Naive thymus-derived CD4-positive, alpha-beta T cell (primary cell): Measurements from ENCODE around the gene SLC6A18. TPM values are rescaled to one million over a fixed set of nuclear protein-coding genes. Genes with fewer than 3 reads are reported as not detected.

Experiments used
- ATAC-seq: fragments of 150-1000 bp; cut with Tn5 transposase; 2 replicates; pipeline ENCODE4 v1.10.0; 2021; ENCODE audit warnings: mild to moderate bottlenecking, moderate library complexity
- CTCF ChIA-PET: fragments of 350-600 bp; sonication (Branson Sonifier 250); formaldehyde crosslinking; loops from one replicate; lab custom pipeline; 2021; ENCODE audit warnings: antibody characterized with exemption; lab: Charles Lee
- POLR2A ChIA-PET: fragments of 350-600 bp; sonication (Branson Sonifier 250); formaldehyde crosslinking; loops from one replicate; lab custom pipeline; 2021; ENCODE audit warnings: antibody characterized with exemption, inconsistent platforms; lab: Charles Lee
- DNase-seq, 9 donors: peaks; one replicate each; pipeline versions ENCODE4 v3.0.0 to v3.0.0-alpha.2; 2020 to 2022; ENCODE audit warnings: mixed read lengths in 1 of 9
- H3K27ac ChIP-seq: one replicate; pipeline ENCODE4 v1.7.0; 2013; ENCODE audit warnings: mild to moderate bottlenecking, low read depth, low read length, moderate library complexity
- H3K27me3 ChIP-seq, 2 donors: one replicate each; pipeline ENCODE4 v1.7.0; 2013; ENCODE audit warnings: low read length in 2 of 2, mild to moderate bottlenecking in 2 of 2, moderate library complexity in 2 of 2; ENCODE audit not compliant: control insufficient read depth in 2 of 2, insufficient read depth in 2 of 2
- H3K36me3 ChIP-seq, 3 experiments: 1 replicate in 2 of 3; 2 replicates in 1 of 3; pipeline ENCODE4 v1.7.0; 2013; ENCODE audit warnings: low read length in 3 of 3, mild to moderate bottlenecking in 3 of 3, moderate library complexity in 1 of 3; ENCODE audit not compliant: insufficient read depth in 3 of 3, control insufficient read depth in 2 of 3
- H3K4me1 ChIP-seq, 2 donors: one replicate each; pipeline ENCODE4 v1.7.0; 2013; ENCODE audit warnings: low read length in 2 of 2, mild to moderate bottlenecking in 2 of 2, moderate library complexity in 1 of 2; ENCODE audit not compliant: control insufficient read depth in 2 of 2, insufficient read depth in 2 of 2
- H3K4me3 ChIP-seq: 2 replicates; pipeline ENCODE4 v1.7.0; 2013; ENCODE audit warnings: mild to moderate bottlenecking, low read length
- H3K9me3 ChIP-seq, 3 experiments: 1 replicate in 2 of 3; 2 replicates in 1 of 3; pipeline ENCODE4 v1.7.0; 2013; ENCODE audit warnings: low read length in 3 of 3; ENCODE audit not compliant: control insufficient read depth in 2 of 3
- H3K27ac Mint-ChIP-seq, 9 donors: one replicate each; pipeline ENCODE4 v1.8.0; 2020 to 2022; ENCODE audit warnings: mixed read lengths in 9 of 9, mild to moderate bottlenecking in 8 of 9, moderate library complexity in 5 of 9, inconsistent platforms in 2 of 9
- H3K27me3 Mint-ChIP-seq, 5 donors: one replicate each; pipeline ENCODE4 v1.8.0; 2021 to 2022; ENCODE audit warnings: mixed read lengths in 5 of 5, mild to moderate bottlenecking in 1 of 5
- H3K36me3 Mint-ChIP-seq, 5 donors: one replicate each; pipeline ENCODE4 v1.8.0; 2020 to 2022; ENCODE audit warnings: mixed read lengths in 5 of 5, mild to moderate bottlenecking in 3 of 5, inconsistent platforms in 1 of 5
- H3K4me1 Mint-ChIP-seq, 7 donors: one replicate each; pipeline ENCODE4 v1.8.0; 2020 to 2022; ENCODE audit warnings: mixed read lengths in 7 of 7, mild to moderate bottlenecking in 3 of 7, inconsistent platforms in 1 of 7
- H3K4me3 Mint-ChIP-seq, 10 donors: one replicate each; pipeline ENCODE4 v1.8.0; 2020 to 2022; ENCODE audit warnings: mild to moderate bottlenecking in 10 of 10, mixed read lengths in 10 of 10, moderate library complexity in 6 of 10, inconsistent platforms in 2 of 10
- H3K9me3 Mint-ChIP-seq, 11 donors: one replicate each; pipeline ENCODE4 v1.8.0; 2020 to 2022; ENCODE audit warnings: mixed read lengths in 11 of 11, mild to moderate bottlenecking in 4 of 11, inconsistent platforms in 1 of 11, moderate library complexity in 1 of 11
- intact Hi-C, 2 donors: fragments of 100-400 bp; cut with micrococcal nuclease; formaldehyde crosslinking; loops; one replicate each; pipeline ENCODE4 v1.15.1; 2023
- polyA plus RNA-seq, 2 donors: library from polyadenylated mRNA; unstranded; fragments of 300-500 nt; fragmentation: Illumina TruSeq; gene quantifications; one replicate each; pipeline ENCODE4 v1.2.3, GENCODE V29; 2021
- total RNA-seq, 6 experiments: library from RNA in 5 of 6; stranded (reverse) in 5 of 6; gene quantifications; 1 replicate in 5 of 6; 2 replicates in 1 of 6; pipeline ENCODE4 v1.2.3 and lab custom pipeline; 2021 to 2026

The SLC6A18 gene
- total and polyA plus RNA-seq, 7 experiments from 2014 or later = not detected

- peaks cover 0 to 4% (median 0%) of the 10 kb centered on the region in 11 donors for H3K9me3 Mint-ChIP-seq
- no peak for ATAC-seq
- CTCF ChIA-PET = no interaction called here
Measured at GRCh38 chr5:1278656-1279442, 53.7 kb downstream of the SLC6A18 start.

GRCh38 chr5:1279443-1280151 is 54.4 kb downstream of the SLC6A18 start:
- Histone ChIP-seq H3K4me3 (no peak overlapping the region), H3K9me3 (peaks cover 0 to 5% (median 0%) of the 10 kb centered on the region in 3 experiments), H3K4me1 (no peaks in the 10 kb centered on the region), H3K36me3 (no peaks in the 10 kb centered on the region), H3K27me3 (no peaks in the 10 kb centered on the region), H3K27ac (no peak overlapping the region)
- DNase-seq (no peak), ATAC-seq (no peak)
- no peak overlapping the region for H3K4me3 Mint-ChIP-seq
- H3K9me3 Mint-ChIP-seq = peaks cover 0 to 4% (median 0%) of the 10 kb centered on the region in 11 donors
- POLR2A ChIA-PET = no interaction called here
- H3K27ac Mint-ChIP-seq = no peak overlapping the region
- intact Hi-C loops = no loop called here
- no peaks in the 10 kb centered on the region for H3K27me3 Mint-ChIP-seq
- H3K36me3 Mint-ChIP-seq = peaks cover 0 to 5% (median 0%) of the 10 kb centered on the region in 5 donors
- peaks cover 0 to 6% (median 0%) of the 10 kb centered on the region in 7 donors for H3K4me1 Mint-ChIP-seq
- CTCF ChIA-PET = no interaction called here

More at GRCh38 chr5:1278656-1279442, 53.7 kb downstream of the SLC6A18 start:
- intact Hi-C loops = no loop called here
- H3K27ac ChIP-seq = no peak overlapping the region
- H3K27me3 ChIP-seq = no peaks in the 10 kb centered on the region
- no peaks in the 10 kb centered on the region for H3K4me1 ChIP-seq
- DNase-seq = no peak
- Mint-ChIP-seq H3K27me3 (no peaks in the 10 kb centered on the region), H3K4me3 (no peak overlapping the region), H3K36me3 (peaks cover 0 to 5% (median 0%) of the 10 kb centered on the region in 5 donors), H3K4me1 (peaks cover 0 to 6% (median 0%) of the 10 kb centered on the region in 7 donors), H3K27ac (no peak overlapping the region)
- POLR2A ChIA-PET = no interaction called here
- H3K9me3 ChIP-seq = peaks cover 0 to 5% (median 0%) of the 10 kb centered on the region in 3 experiments
- H3K36me3 ChIP-seq = no peaks in the 10 kb centered on the region
- H3K4me3 ChIP-seq = no peak overlapping the region

- Histone ChIP-seq H3K9me3 (peaks cover 0 to 5% (median 0%) of the 10 kb centered on the region in 3 experiments), H3K36me3 (no peaks in the 10 kb centered on the region), H3K27me3 (no peaks in the 10 kb centered on the region), H3K4me3 (no peak overlapping the region), H3K4me1 (no peaks in the 10 kb centered on the region), H3K27ac (no peak overlapping the region)
- Mint-ChIP-seq H3K4me1 (peaks cover 0 to 4% (median 0%) of the 10 kb centered on the region in 7 donors), H3K27me3 (no peaks in the 10 kb centered on the region), H3K27ac (no peak overlapping the region), H3K36me3 (peaks cover 0 to 5% (median 0%) of the 10 kb centered on the region in 5 donors), H3K9me3 (peaks cover 0 to 4% (median 0%) of the 10 kb centered on the region in 11 donors), H3K4me3 (no peak overlapping the region)
- ATAC-seq (no peak), DNase-seq (no peak)
- POLR2A ChIA-PET = no interaction called here
- CTCF ChIA-PET = interaction anchor here (0.7 kb wide), 1 partner anchor 37 kb away, joined by 3 read pairs; no protein-coding TSS in a partner anchor
- intact Hi-C loops = no loop called here
Measured at GRCh38 chr5:1280177-1281037, 55.2 kb downstream of the SLC6A18 start.

GRCh38 chr5:1281038-1281882 is 56.1 kb downstream of the SLC6A18 start:
- Mint-ChIP-seq H3K4me3 (no peak overlapping the region), H3K4me1 (peaks cover 0 to 4% (median 0%) of the 10 kb centered on the region in 7 donors), H3K27ac (no peak overlapping the region), H3K27me3 (no peaks in the 10 kb centered on the region), H3K9me3 (peaks cover 0 to 4% (median 0%) of the 10 kb centered on the region in 11 donors), H3K36me3 (peaks cover 0 to 5% (median 0%) of the 10 kb centered on the region in 5 donors)
- no peak for ATAC-seq
- no peak overlapping the region for H3K27ac ChIP-seq
- no peaks in the 10 kb centered on the region for H3K27me3 ChIP-seq
- intact Hi-C loops = no loop called here
- no peaks in the 10 kb centered on the region for H3K4me1 ChIP-seq
- POLR2A ChIA-PET = no interaction called here
- CTCF ChIA-PET = interaction anchor here (0.7 kb wide), 2 partner anchors 9 to 36 kb away, joined by 3 read pairs; no protein-coding TSS in a partner anchor
- no peak overlapping the region for H3K4me3 ChIP-seq
- no peak for DNase-seq
- H3K36me3 ChIP-seq = no peaks in the 10 kb centered on the region
- H3K9me3 ChIP-seq = peaks cover 0 to 5% (median 0%) of the 10 kb centered on the region in 3 experiments

GRCh38 chr5:1282131-1282992 is 57.2 kb downstream of the SLC6A18 start:
- H3K36me3 ChIP-seq = no peaks in the 10 kb centered on the region
- H3K27me3 ChIP-seq = no peaks in the 10 kb centered on the region
- Mint-ChIP-seq H3K4me3 (no peak overlapping the region), H3K27ac (no peak overlapping the region), H3K9me3 (peaks cover 0 to 4% (median 0%) of the 10 kb centered on the region in 11 donors), H3K4me1 (peaks cover 0 to 2% (median 0%) of the 10 kb centered on the region in 7 donors), H3K27me3 (no peaks in the 10 kb centered on the region), H3K36me3 (peaks cover 0 to 7% (median 4%) of the 10 kb centered on the region in 5 donors)
- no peak overlapping the region for H3K4me3 ChIP-seq
- intact Hi-C loops = no loop called here
- peaks cover 0 to 5% (median 0%) of the 10 kb centered on the region in 3 experiments for H3K9me3 ChIP-seq
- no peak overlapping the region for H3K27ac ChIP-seq
- POLR2A ChIA-PET = interaction anchor here (0.7 kb wide), 1 partner anchor 41 kb away, joined by 3 read pairs; no protein-coding TSS in a partner anchor
- no peaks in the 10 kb centered on the region for H3K4me1 ChIP-seq
- ATAC-seq = no peak
- DNase-seq = no peak
- CTCF ChIA-PET = no interaction called here
